K562 (cell line): ENCODE results near the gene NPTXR. TPM values are rescaled to one million over a fixed set of nuclear protein-coding genes. Genes with fewer than 3 reads are reported as not detected.

Source experiments
- ARID3B ChIP-seq: fragments of 250-450 bp; sonication (Bioruptor Pico); IDR thresholded peaks from 2 replicates; pipeline ENCODE4 v1.4.0; 2020; ENCODE audit warnings: borderline replicate concordance
- ATF6 ChIP-seq: sonication (generic); formaldehyde crosslinking; IDR thresholded peaks from 2 replicates; pipeline ENCODE4 v1.4.0; 2020; ENCODE audit warnings: mild to moderate bottlenecking, missing genetic modification reagents
- BRD4 ChIP-seq: fragments of 200-600 bp; sonication (generic); IDR thresholded peaks from 2 replicates; pipeline ENCODE4 v1.6.1; 2017; ENCODE audit warnings: inconsistent platforms
- EGR1 ChIP-seq: fragments of 450-650 bp; conservative IDR thresholded peaks from 2 replicates; pipeline ENCODE4 v1.6.1; 2017; ENCODE audit warnings: mild to moderate bottlenecking
- GATAD2B ChIP-seq: fragments of 450-650 bp; IDR thresholded peaks from 2 replicates; pipeline ENCODE4 v1.6.1; 2017; ENCODE audit warnings: mild to moderate bottlenecking, borderline replicate concordance
- HMBOX1 ChIP-seq: sonication (generic); IDR thresholded peaks from 2 replicates; pipeline ENCODE4 v1.6.1; 2016
- LEF1 ChIP-seq: fragments of 450-650 bp; IDR thresholded peaks from 2 replicates; pipeline ENCODE4 v1.6.1; 2016; ENCODE audit warnings: mild to moderate bottlenecking
- TAL1 ChIP-seq: fragments of 450-650 bp; IDR thresholded peaks from 2 replicates; pipeline ENCODE4 v1.6.1; 2016; ENCODE audit warnings: mild to moderate bottlenecking
- TEAD4 ChIP-seq, 2 experiments: sonication (generic) in 1 of 2; formaldehyde crosslinking in 1 of 2; IDR thresholded peaks; 2 replicates each; pipeline versions ENCODE4 v1.6.1 to v1.8.0; 2012 to 2022; ENCODE audit warnings: borderline replicate concordance in 1 of 2, inconsistent platforms in 1 of 2, low read length in 1 of 2, mild to moderate bottlenecking in 1 of 2, missing genetic modification reagents in 1 of 2
- ZBTB5 ChIP-seq: fragments of 450-650 bp; IDR thresholded peaks from 2 replicates; pipeline ENCODE4 v1.6.1; 2017; ENCODE audit warnings: antibody characterized with exemption
- ZEB2 ChIP-seq: fragments of 450-650 bp; IDR thresholded peaks from 2 replicates; pipeline ENCODE4 v1.6.1; 2016
- ZNF699 ChIP-seq: fragments of 250-450 bp; sonication (Bioruptor Pico); IDR thresholded peaks from 2 replicates; pipeline ENCODE4 v1.8.0; 2021; ENCODE audit warnings: mild to moderate bottlenecking, moderate library complexity; ENCODE audit not compliant: insufficient replicate concordance
- polyA plus RNA-seq, 8 experiments: library from polyadenylated mRNA; depleted of rRNA in 4 of 8; stranded (reverse) in 5 of 8; unstranded in 3 of 8; fragments of >200 nt; fragmentation: Nextera tagmentation in 2 of 8; fragmentation: Illumina TruSeq in 1 of 8; extraction: Ambion mirVana in 2 of 8; extraction: Trizol in 1 of 8; gene quantifications; 2 replicates each; pipeline versions ENCODE4 v1.2.1 to v1.2.3, GENCODE V29; 2011 to 2014; ENCODE audit warnings: inconsistent platforms in 1 of 8, missing spikeins in 1 of 8
- total RNA-seq, 7 experiments: library from RNA; depleted of rRNA in 6 of 7; stranded (reverse); fragments of >200 nt in 6 of 7; fragmentation: Illumina TruSeq in 2 of 7; extraction: Trizol in 2 of 7; gene quantifications; 2 replicates each; pipeline versions ENCODE4 v1.2.1 to v1.2.3, GENCODE V29; 2011 to 2021; ENCODE audit warnings: low replicate concordance in 1 of 7

NPTXR gene
- total and polyA plus RNA-seq, 9 of the 15 experiments (the other 6 are each of a cell fraction or from before 2014, with no cell fraction given): 0.01 to 3.1 (median 1.1) TPM

GRCh38 chr22:38872172-38872830 lies 28.5 kb upstream of the NPTXR start, which contains the start of gene CBX6 (continued):
- TF ChIP-seq LEF1: peak; percentile 24; the same call in 1 of the 2 replicates
- TF ChIP-seq HMBOX1: no peak
- no peak for TF ChIP-seq ZEB2
- no peak for TF ChIP-seq BRD4
- TF ChIP-seq GATAD2B: no peak
- no peak for TF ChIP-seq ARID3B (CRISPR knock-in tag)
- no peak for TF ChIP-seq TAL1
- TF ChIP-seq EGR1: peak; percentile 69
- no peak for TF ChIP-seq ATF6 (CRISPR knock-in tag)
- no peak for TF ChIP-seq TEAD4 (IDR thresholded peaks at IDR 0.05; ENCODE audit: low read length)
- no peak for TF ChIP-seq TEAD4 (CRISPR knock-in tag; IDR thresholded peaks at IDR 0.05; ENCODE audit: borderline replicate concordance)
- no peak for TF ChIP-seq ZBTB5
- no peak for TF ChIP-seq ZNF699
